GM18505 (cell line): ENCODE results near the gene TMTC4.
A peak's percentile ranks its signal among the peaks of the same experiment; 100 is the strongest.

ENCODE experiments used
- ATAC-seq: cut with Tn5 transposase; IDR thresholded peaks from one replicate; pipeline ENCODE4 v1.9.1; 2021; ENCODE audit not compliant: unreplicated experiment
- POLR2A ChIP-seq: IDR thresholded peaks from 4 replicates; pipeline ENCODE4 v1.6.1; 2011; ENCODE audit warnings: borderline replicate concordance; ENCODE audit not compliant: insufficient read depth, insufficient read length; ENCODE audit errors: extremely low read depth

TMTC4 gene

GRCh38 chr13:100675661-100676129 is 1.1 kb upstream of the TMTC4 start:
- no peak for ATAC-seq
- no peak for TF ChIP-seq POLR2A

GRCh38 chr13:100674872-100675660 is 471 bp upstream of the TMTC4 start:
- ATAC-seq, result peak; percentile 96
- TF ChIP-seq POLR2A, result peak; percentile 53

- no peak for TF ChIP-seq POLR2A
- peak; percentile 36 for ATAC-seq
These were observed 653 bp downstream of the TMTC4 start for GRCh38 chr13:100673713-100674571.

- no peak for ATAC-seq
- no peak for TF ChIP-seq POLR2A
These were observed 1.3 kb downstream of the TMTC4 start for GRCh38 chr13:100673376-100673712.

GRCh38 chr13:100671389-100672182 is 3.0 kb downstream of the TMTC4 start:
- ATAC-seq, result no peak

GRCh38 chr13:100668408-100668807 is 6.2 kb downstream of the TMTC4 start:
- no peak for TF ChIP-seq POLR2A
- no peak for ATAC-seq

More at GRCh38 chr13:100671389-100672182, 3.0 kb downstream of the TMTC4 start:
- TF ChIP-seq POLR2A, result no peak

- no peak for ATAC-seq
- TF ChIP-seq POLR2A, result no peak
These were observed 6.7 kb downstream of the TMTC4 start for GRCh38 chr13:100667894-100668293.

GRCh38 chr13:100666124-100666523 is 8.5 kb downstream of the TMTC4 start:
- ATAC-seq, result no peak
- no peak for TF ChIP-seq POLR2A

- TF ChIP-seq POLR2A, result no peak
- no peak for ATAC-seq
These were observed 9.2 kb downstream of the TMTC4 start for GRCh38 chr13:100665403-100665802.

- no peak for TF ChIP-seq POLR2A
- ATAC-seq, result no peak
These were observed 10.3 kb downstream of the TMTC4 start for GRCh38 chr13:100664171-100664900.

GRCh38 chr13:100662468-100663211 is 12.0 kb downstream of the TMTC4 start:
- ATAC-seq, result no peak
- TF ChIP-seq POLR2A, result no peak

- no peak for ATAC-seq
- no peak for TF ChIP-seq POLR2A
These were observed 13.8 kb downstream of the TMTC4 start for GRCh38 chr13:100660761-100661160.
